ENCODE results near the gene ERBB4. TPM values are rescaled to one million over a fixed set of nuclear protein-coding genes. Genes with fewer than 3 reads are reported as not detected.
A peak's percentile ranks its signal among the peaks of the same experiment; 100 is the strongest.

Gene ERBB4
- total RNA-seq, 1 experiment from 2014 or later = not detected

DNA sequence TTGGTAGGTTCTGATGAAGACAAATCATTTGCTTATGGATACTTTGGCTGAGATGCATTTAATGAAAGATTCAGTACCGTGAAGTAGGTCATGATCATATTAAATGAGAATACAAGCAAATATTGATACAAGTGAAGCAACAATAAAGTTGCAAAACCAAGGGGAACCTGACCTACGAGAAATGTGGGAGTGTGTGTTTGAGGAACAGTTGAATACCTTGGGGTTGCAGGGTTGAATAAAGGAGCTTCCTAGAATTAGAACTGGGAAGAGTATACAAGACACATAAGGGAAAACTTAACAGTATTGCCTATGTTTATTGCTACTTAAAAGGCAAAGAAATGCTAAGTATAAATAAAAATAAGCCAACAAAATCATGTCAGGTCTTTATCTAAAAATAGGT, 702.9 kb downstream of the ERBB4 start:
- no peak for DNase-seq (ENCODE audit: low read depth)

DNA sequence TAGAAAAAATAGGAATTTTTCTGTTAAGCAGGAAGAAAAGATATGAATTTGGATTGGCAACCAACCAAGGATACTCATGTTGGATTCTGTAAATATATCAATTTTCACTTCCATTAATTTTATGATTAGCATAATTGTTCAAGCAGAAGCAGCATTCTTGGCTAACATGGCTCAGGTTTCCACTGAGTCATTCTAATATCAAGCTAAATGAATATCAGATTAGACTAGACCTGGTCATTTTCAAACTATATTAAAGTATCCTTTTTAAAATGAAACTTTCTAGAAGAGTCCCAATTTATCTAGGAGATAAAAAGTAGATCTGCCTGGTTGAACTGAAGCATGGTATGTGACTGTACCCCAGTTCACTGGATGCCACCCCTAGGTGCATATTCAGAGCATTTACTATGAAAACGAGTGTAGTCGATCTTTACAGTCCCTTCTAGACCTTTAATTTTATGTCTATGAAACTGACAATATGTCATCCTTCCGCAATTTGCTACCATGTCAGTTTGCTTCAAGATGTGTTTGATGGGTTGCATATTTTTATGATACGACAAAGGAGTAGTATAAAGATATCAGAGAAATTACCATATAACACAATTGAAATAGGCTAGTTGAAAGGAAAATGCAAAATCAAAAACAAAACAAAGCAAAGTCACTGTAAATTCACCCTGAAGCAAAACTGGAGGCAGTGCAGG, 704.9 kb downstream of the ERBB4 start:
- no peak for DNase-seq (ENCODE audit: low read depth)

DNA sequence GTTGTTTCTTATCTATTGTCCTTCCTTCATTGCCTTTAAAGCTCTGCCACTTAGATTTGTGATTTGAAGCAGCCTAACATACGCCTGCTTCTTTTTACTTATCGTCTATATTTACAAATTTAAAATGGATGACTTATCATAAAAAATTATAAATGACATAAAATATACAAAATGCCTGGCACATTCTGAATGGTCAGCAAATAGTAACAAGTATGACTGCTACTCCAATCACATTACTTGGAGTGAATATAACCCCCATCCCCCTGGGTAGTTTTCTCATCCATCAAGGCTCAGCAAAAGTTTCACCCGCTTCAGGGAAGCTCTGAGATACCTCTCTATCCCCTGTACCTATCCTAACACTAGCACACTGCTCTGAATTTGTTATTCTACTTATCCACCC, 708.9 kb downstream of the ERBB4 start:
- DNase-seq (ENCODE audit: low read depth) = no peak

DNA sequence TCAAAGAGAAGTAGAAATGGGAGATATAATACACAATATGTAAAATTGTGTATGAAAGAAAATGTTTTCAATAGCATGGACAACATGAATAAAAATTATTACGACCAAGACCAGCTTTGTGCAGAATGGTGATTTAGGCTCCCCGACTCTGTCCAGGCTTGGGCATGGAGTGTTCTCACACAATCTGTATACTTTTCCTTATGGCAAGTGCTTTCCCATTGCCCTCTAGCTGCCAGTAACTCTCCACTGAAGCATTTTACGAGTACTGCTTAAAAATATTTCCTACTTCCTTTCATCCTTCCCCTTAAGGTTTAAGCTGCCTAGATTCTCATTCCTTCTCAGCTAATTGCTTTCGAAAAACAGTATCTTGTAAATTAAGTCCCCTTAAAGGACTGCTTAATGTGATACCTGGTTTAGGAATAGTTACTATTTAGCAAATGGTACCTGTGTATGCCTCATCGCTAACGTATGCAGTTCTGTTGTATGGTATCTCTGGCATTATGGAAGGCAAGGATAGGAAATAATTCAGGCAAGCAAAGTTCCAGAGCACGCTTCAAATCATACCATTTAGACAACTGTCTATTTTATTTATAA, 714.6 kb downstream of the ERBB4 start:
- DNase-seq (ENCODE audit: low read depth) = no peak

DNA sequence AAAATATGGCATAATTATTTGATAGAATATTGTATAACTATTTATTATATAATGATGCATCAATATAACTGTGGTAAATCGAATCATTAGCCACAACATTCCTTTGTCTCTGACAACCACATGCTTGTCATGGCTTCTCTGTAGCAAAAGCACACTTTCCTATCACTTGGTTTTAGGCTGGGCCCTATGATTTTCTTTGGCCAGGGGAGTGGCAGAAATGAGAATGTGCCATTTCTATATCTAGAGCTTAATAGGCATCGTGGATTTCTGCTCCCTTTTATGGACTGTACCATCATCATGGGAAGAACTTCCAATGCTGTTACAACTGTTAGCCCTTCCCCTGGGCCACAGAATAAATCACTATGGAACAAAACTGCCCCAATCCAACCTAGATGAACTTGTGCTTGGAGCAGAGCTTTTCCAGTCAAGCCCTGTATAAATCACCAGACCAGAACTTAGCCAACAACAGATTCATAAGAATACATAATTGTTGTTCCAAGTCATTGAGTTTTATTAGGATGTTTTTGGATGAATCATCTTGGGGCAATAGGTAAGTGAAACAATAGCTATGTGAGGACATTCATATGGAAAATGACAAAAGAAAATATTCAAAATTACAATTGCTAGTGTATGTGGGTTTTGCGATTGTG, 715.8 kb downstream of the ERBB4 start:
- DNase-seq (ENCODE audit: low read depth) = no peak

DNA sequence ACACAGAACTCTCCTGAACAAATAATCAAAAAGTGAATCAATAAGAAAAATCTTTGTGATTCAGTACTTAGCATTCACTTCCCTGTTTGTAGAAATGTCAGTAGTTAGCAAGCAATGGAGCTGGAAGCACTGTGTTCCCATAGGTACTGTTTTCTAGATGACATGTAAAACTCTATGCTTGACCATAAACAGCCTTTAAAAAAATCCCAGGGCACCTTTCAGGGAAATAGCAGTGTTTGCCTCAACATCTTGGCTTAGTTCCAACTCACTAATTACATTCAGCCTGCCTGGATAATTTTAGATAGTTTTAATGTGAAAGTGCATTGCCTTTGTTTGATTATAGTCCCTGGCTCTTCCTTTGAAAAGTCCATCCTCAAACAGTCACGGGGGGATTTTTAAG, 721.8 kb downstream of the ERBB4 start:
- no peak for DNase-seq (ENCODE audit: low read depth)

DNA sequence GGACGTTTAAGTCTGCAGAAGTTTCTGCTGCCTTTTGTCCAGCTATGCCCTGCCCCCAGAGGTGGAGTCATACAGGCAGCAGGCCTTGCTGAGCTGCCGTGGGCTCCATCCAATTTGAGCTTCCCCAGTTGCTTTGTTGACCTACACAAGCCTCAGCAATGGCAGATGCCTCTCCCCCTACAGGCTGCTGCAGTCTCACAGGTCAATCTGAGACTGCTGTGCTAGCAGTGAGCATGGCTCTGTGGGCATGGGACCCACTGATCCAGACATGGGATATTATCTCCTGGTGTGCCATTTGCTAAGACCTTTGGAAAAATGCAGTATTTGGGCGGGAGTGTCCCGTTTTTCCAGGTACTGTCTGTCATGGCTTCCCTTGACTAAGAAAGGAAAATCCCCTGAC, 726.0 kb downstream of the ERBB4 start:
- DNase-seq (ENCODE audit: low read depth) = no peak

DNA sequence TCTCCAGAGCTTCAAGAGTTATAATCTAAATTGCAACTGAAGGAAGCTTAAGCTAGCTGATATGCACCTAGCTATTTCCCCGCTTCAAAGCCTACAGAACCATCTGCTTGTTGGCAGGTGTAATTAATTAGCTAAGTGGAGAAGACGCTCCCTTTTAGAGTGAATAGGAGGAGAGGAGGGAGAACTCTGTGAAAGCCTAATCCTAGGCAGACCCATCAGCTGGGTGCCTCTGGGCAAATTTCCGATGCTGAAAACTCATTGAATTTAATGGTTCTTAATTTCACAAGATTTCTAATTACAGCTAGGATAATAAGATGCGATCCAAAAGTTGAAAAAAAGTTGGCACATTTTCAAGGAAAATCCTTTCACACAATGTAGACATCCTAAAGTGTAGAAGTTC, 735.9 kb downstream of the ERBB4 start:
- DNase-seq (ENCODE audit: low read depth) = no peak

DNA sequence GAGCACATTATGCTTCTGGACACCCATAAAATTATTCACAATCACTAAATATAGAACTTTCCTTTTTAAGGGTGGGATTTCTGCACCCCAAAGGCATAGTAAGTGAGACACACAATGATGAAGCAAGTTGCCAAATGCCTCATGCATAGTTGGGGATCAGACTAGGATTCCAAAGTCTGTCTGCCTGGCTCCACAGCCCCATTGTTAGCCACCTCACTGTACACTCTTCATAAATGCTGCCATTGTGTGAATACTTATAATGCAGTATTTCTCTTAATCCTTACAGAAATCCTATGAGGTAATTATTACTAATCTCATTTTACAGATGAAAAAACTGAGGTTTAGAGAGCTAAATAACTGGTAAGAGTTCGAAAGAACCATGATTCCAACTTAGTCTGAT, 738.6 kb downstream of the ERBB4 start:
- no peak for DNase-seq (ENCODE audit: low read depth)

DNA sequence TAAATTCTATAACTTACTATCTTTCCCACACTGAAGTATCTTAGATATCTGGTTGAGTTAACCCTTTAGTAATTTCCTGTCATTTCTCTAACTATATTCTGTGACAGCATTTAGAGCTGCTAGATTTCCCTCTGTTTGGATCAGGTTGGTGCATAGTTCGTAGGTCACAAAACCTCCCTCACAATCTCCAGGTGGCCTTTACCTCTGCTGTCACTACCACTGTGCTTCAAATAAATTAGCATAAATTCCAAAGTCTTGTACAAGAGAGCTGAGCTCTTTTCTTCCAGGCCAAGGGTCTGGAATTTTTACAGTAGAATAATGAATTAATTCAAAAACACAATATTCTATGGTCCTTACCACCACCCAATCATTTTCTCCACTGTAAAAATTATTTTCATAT, 739.7 kb downstream of the ERBB4 start:
- no peak for DNase-seq (ENCODE audit: low read depth)

DNA sequence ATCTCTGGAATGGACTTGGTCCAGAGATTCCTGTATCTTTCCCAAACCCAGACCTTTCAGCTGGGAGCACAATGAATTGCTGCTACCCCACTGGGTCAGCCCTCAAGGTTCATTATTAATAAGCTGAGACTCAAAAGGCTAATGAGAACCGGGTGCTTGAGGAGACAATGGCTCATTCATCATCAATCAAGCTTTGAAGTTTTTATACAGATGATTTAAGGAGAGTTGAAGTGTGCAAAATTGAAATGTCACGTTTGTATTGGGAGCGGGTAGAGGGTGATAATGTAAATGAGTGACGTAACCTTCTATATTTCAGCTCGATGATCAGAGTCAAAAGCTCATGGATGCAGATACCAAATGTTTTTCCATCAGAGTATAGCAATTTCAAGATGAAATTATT, 744.9 kb downstream of the ERBB4 start:
- no peak for DNase-seq (ENCODE audit: low read depth)

DNA sequence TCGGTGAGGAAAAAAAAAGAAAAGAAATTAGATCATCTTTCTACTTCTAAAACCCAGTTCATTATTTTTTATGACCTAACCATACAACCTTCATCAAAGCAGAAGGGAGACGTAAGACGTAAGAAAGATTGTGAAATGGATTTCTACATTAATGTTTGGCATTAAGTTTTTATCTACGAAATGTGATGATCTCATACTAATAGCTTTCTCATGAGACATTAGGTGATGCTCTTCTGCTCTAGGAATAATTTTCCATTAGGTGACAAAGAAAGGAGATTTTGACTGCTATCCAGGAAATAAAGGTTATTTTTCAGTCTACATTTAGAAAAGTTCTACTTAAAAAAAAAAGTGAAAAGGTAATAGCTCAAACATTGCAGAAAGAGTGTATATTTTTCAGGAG, 748.6 kb downstream of the ERBB4 start:
- DNase-seq (ENCODE audit: low read depth) = no peak

DNA sequence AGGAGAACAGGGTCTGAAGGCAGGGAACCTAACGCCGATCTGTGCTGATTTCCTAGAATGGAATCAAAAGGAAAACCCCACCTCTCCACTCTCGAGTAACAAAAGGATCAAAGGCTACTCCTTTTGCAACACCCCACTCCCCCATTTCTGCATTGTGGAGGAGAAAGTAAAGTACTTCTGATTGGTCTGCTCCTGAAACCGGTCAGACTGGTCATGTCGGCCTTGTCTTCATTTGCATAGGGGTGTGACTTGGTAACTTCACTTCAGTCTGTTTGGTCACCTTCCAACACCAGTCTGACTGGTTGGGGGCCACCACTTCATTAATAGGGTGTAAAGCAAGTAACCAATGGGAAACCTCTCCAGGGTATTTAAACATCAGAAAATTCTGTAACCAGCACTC, 771.9 kb downstream of the ERBB4 start:
- no peak for DNase-seq (ENCODE audit: low read depth)

DNA sequence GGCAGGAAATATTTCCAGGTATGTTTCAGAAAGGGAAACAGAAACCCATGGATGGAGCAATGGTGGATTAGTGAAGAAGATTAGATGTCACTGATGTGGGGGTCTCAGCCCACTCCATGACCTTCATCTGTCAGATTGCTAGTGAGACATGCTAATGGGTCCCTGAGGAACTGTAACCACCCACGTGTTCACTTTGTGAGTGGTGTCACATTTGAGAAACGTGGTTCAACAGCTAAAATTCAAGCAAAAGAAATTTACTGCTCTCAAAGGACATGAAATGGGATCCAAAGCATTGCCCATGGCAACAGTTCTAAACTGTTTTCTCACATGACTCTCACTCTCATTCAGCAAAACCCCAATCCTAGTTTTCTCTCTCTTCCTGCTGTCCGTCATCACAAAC, 776.1 kb downstream of the ERBB4 start:
- DNase-seq (ENCODE audit: low read depth) = no peak

DNA sequence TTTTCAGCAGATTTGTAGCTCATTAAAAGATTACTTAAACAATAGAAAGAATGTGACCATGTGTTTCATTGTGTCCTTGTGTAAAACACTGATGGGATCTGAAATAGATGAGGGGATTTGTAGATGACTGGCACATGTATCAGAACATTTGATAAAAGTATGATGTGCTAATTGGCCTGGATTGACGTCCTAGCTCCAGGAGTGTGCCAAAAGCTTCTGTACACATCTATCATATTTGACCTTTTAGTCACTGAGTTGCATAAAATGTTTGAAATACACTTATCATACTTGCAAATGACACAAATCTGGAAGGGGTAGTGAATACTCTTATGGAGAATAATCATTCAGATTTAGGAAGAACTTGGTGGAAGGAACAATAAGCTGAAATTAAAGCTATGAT, 778.5 kb downstream of the ERBB4 start:
- no peak for DNase-seq (ENCODE audit: low read depth)

DNA sequence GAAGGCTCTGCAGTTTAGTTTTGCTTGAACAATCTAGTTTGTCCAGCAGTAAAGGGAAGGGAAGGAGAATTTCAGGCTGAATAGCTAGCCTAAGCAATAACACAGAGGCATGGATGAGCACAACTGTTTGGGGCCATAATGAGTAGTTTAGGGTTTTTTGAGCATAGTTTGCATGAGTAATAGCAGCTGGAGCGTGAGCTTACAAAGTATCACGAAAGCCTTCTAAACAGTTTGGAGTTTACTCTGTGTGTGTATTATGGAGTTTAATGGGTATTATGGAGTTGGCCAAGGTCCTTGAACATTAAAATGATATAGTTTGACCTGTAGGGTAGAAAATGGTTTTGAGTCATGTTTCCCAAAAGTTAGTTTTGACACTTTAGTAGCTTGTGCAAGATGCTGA, 782.3 kb downstream of the ERBB4 start:
- no peak for DNase-seq (ENCODE audit: low read depth)

DNA sequence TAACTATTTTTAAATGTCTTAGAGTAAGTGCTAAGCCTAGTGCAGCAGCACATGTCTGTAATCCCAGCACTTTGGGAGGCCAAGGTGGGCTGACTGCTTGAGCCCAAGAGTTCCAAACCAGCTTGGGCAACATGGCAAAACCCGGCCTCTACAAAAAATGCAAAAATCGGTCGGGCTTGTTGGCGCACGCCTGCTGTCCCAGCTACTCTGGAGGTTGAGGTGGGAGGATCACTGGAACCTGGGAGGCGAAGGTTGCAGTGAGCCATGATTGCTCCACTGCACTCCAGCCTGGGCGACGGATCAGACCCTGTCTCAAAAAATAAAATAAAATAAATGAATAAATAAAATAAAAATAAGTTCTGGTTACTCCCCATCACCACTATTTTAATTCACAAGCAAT, 783.4 kb downstream of the ERBB4 start:
- DNase-seq (ENCODE audit: low read depth) = no peak

DNA sequence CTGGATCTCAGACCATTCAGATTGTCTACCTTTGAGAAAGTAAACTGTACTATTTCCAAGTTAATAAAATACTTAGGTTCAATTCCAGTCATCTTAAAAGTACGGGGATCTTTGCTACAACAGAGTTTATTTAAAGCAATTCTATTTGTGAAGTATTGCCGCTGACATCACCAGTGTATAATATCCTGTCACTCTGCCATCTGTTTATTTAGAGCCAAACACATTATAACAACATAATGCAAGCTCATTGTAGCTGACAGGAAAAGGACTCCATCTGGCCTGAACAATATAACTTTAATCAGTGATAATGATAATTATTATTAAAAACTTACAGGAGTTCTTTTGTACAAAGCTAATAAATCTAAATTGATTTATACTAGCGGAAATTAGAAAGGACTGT, 786.8 kb downstream of the ERBB4 start:
- DNase-seq (ENCODE audit: low read depth) = no peak

DNA sequence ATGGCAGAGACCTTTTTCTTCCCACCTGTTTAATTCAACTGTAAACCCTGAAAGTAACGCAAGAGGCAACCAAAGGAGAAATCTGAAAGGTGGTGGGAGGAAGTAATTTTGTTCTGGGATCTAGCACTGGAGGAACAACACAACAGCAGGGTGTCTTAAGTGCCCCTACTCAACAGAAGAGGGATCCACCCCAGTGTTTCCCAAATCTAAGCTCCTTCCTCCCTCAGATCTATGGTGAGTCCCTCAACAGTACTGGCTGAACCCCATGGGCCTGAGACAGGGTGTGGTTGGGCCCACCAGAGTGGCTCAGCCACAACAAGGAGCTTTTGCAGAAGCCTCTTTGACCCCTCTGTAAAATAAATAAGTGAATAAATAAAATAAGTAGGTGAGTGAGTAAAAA, 790.3 kb downstream of the ERBB4 start:
- DNase-seq (ENCODE audit: low read depth) = no peak

DNA sequence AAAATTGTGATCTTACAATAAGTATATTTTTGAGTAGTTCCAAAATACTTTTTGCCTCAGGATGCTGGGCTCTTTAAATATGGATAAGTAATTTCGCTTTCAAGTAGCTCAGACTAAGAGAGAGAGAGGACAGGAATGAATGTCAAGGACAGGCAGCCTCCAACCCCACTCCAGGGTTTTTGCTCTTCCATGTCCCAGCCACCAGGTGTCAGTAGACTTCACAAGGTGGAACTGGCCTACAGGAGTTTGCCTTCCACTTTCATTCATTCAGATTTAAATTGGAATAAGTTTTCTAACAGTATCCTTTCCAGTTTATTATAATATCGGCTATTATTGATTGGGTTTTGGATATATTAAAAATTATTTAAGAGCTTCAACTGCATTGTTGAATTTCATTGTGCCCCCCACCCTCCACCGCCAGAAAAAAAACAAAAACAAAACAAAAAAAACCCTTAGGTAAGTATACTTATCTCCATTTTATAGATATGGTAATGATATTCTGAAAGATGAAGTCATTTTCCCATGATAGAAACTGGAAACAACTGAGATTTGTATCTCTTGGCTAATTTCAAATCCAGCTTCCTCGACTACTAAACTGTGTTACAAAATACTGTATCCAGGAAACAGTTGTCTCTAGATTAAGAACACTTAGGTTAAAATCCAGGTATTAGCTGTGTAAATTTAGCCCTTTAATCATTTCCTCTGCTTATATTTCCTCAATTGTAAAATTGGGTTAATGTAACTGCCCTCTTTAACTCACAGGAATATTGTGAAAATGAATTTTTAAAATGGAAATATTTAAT, 793.1 kb downstream of the ERBB4 start:
- DNase-seq (ENCODE audit: low read depth) = peak; percentile 47

DNA sequence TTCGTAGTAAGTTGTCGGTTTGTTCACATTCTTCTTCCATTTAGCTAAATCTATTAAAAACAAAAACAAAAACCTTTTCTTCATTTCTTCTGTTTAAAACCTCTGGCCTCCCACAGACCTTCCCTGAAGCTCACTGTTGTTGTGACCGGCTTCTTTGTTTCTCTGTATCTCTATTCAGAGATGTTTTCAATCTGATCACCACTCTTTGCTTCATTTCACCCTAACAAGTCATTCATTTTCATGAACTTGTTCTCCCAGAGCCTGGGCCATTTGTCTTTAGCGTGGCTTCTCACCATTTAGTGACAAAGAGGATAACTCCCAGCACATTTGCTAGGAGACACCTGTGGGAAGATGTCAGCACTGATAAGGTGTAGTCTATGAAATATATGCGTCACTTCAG, 794.2 kb downstream of the ERBB4 start:
- no peak for DNase-seq (ENCODE audit: low read depth)

DNA sequence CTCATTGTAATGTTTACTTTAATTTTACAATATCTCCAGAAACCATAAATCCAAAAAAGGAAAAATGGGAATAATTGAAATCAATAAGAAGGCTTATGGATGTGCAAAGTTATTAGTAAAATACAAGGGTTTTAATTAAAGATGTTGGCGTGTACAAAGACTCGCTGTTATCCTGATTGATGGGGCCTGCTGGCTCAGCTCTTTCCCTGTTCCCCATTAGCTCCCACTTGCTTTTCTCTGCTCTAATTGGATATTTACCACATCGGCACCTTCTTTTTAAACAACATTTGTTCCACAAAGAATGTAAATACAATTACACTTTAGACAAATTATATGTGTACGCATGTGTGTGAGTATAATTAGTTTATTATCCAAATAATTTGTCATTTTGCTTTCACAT, 796.6 kb downstream of the ERBB4 start:
- no peak for DNase-seq (ENCODE audit: low read depth)

DNA sequence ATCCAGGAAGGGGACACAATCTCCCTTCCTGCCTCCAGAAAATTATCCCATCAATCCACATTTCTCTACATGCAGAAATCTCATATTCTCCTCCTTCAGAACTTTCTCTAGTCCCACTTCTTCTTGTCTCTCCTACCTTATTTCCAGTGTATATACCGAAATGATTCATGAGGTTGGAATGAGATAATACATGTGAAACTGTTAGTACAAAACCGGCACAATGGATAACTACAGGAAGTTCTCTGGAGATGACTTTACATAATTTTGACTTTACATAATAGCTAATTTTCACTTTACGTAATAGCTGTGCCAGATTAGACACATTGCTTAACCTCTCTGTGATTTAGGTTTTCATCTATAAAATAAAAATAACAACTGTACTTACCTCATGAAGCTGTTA, 801.3 kb downstream of the ERBB4 start:
- DNase-seq (ENCODE audit: low read depth) = no peak

All from RPMI7951 (cell line).